Neural progenitor cell (in vitro differentiated cells): Measurements from ENCODE around the gene GBGT1. TPM values are rescaled to one million over a fixed set of nuclear protein-coding genes. Genes with fewer than 3 reads are reported as not detected.
A peak's percentile ranks its signal among the peaks of the same experiment; 100 is the strongest.

Experiments
- DNase-seq: peaks from one replicate; pipeline ENCODE4 v3.0.0-alpha.2; 2016; ENCODE audit warnings: low spot score
- H2AFZ ChIP-seq: fragments of 200-600 bp; sonication (generic); replicated peaks from 2 replicates; pipeline ENCODE4 v1.6.1; 2016; ENCODE audit warnings: antibody characterized with exemption
- H3F3A ChIP-seq: fragments of 200-600 bp; sonication (generic); 2 replicates; pipeline ENCODE4 v1.6.1; 2016; ENCODE audit warnings: antibody characterized with exemption, low read depth
- H3K27ac ChIP-seq: fragments of 200-600 bp; sonication (generic); 2 replicates; pipeline ENCODE4 v1.5.1; 2016; ENCODE audit warnings: mild to moderate bottlenecking
- H3K27me3 ChIP-seq: fragments of 200-600 bp; sonication (generic); 2 replicates; pipeline ENCODE4 v1.6.1; 2016; ENCODE audit warnings: mild to moderate bottlenecking, moderate library complexity
- H3K36me3 ChIP-seq: fragments of 200-600 bp; sonication (generic); 2 replicates; pipeline ENCODE4 v1.5.1; 2016
- H3K4me1 ChIP-seq: fragments of 200-600 bp; sonication (generic); 2 replicates; pipeline ENCODE4 v1.6.1; 2016; ENCODE audit warnings: mixed run types
- H3K4me2 ChIP-seq: fragments of 200-600 bp; sonication (generic); 2 replicates; pipeline ENCODE4 v1.6.1; 2016
- H3K4me3 ChIP-seq: fragments of 200-600 bp; sonication (generic); 2 replicates; pipeline ENCODE4 v1.5.1; 2016
- H3K79me2 ChIP-seq: fragments of 200-600 bp; sonication (generic); 2 replicates; pipeline ENCODE4 v1.6.1; 2016; ENCODE audit warnings: low read depth
- H3K9ac ChIP-seq: fragments of 200-600 bp; sonication (generic); 2 replicates; pipeline ENCODE4 v1.6.1; 2016
- H3K9me3 ChIP-seq: fragments of 200-600 bp; sonication (generic); 2 replicates; pipeline ENCODE4 v1.5.1; 2016; ENCODE audit warnings: low read depth
- H4K20me1 ChIP-seq: fragments of 200-600 bp; sonication (generic); 2 replicates; pipeline ENCODE4 v1.6.1; 2016; ENCODE audit warnings: low read depth
- H3K27ac Mint-ChIP-seq: 3 replicates; pipeline ENCODE4 v1.8.0; 2021; ENCODE audit warnings: mixed read lengths
- H3K27me3 Mint-ChIP-seq: 2 replicates; pipeline ENCODE4 v1.8.0; 2022; ENCODE audit warnings: low read depth, mild to moderate bottlenecking, inconsistent platforms, moderate library complexity, mixed read lengths; ENCODE audit not compliant: insufficient read depth
- H3K36me3 Mint-ChIP-seq: 3 replicates; pipeline ENCODE4 v1.8.0; 2021; ENCODE audit warnings: mixed read lengths
- H3K4me1 Mint-ChIP-seq: 3 replicates; pipeline ENCODE4 v1.8.0; 2021; ENCODE audit warnings: mixed read lengths
- H3K4me3 Mint-ChIP-seq: 3 replicates; pipeline ENCODE4 v1.8.0; 2021; ENCODE audit warnings: mild to moderate bottlenecking, moderate library complexity, mixed read lengths
- H3K9me3 Mint-ChIP-seq: 3 replicates; pipeline ENCODE4 v1.8.0; 2020; ENCODE audit warnings: mixed read lengths
- CTCF ChIP-seq: fragments of 200-600 bp; sonication (generic); IDR thresholded peaks from 2 replicates; pipeline ENCODE4 v1.5.1; 2017; ENCODE audit warnings: antibody characterized with exemption, mild to moderate bottlenecking
- EZH2 ChIP-seq: fragments of 200-600 bp; sonication (generic); IDR thresholded peaks from 2 replicates; pipeline ENCODE4 v1.6.1; 2017; ENCODE audit warnings: antibody characterized with exemption, mild to moderate bottlenecking, moderate library complexity
- EZH2phosphoT487 ChIP-seq: fragments of 200-600 bp; sonication (generic); IDR thresholded peaks from 2 replicates; pipeline ENCODE4 v1.6.1; 2017; ENCODE audit warnings: antibody characterized with exemption
- total RNA-seq: library from RNA; depleted of rRNA; stranded (reverse); fragments of >200 nt; gene quantifications from 2 replicates; pipeline ENCODE4 v1.2.3, GENCODE V29; 2015; ENCODE audit warnings: low replicate concordance

GBGT1 gene
- total RNA-seq, 1 donor from 2014 or later, result 2.0 TPM

GRCh38 chr9:133164191-133164590 is 477 bp upstream of the GBGT1 start:
- Histone ChIP-seq H2AFZ (peak overlapping the region; percentile 89), H4K20me1 (peaks cover 3% of the 10 kb centered on the region), H3K79me2 (no peaks in the 10 kb centered on the region), H3K4me3 (peak overlapping the region; percentile 67), H3K27me3 (peaks cover 47% of the 10 kb centered on the region), H3K4me2 (peak overlapping the region; percentile 82), H3K27ac (no peak overlapping the region), H3F3A (peaks cover 4% of the 10 kb centered on the region), H3K9ac (no peak overlapping the region), H3K4me1 (peaks cover 6% of the 10 kb centered on the region), H3K9me3 (no peaks in the 10 kb centered on the region), H3K36me3 (no peaks in the 10 kb centered on the region)
- H3K9me3 Mint-ChIP-seq, result no peaks in the 10 kb centered on the region
- TF ChIP-seq CTCF (no peak), EZH2 (no peak), EZH2phosphoT487 (no peak)
- H3K27me3 Mint-ChIP-seq, result peaks cover 8% of the 10 kb centered on the region
- DNase-seq, result no peak
- H3K4me3 Mint-ChIP-seq, result peak overlapping the region; percentile 83
- peaks cover 8% of the 10 kb centered on the region for H3K4me1 Mint-ChIP-seq
- H3K36me3 Mint-ChIP-seq, result no peaks in the 10 kb centered on the region
- H3K27ac Mint-ChIP-seq, result no peak overlapping the region

- Histone ChIP-seq H3K4me1 (peaks cover 6% of the 10 kb centered on the region), H3K79me2 (no peaks in the 10 kb centered on the region), H3K4me3 (peak overlapping the region; percentile 67), H3K9me3 (no peaks in the 10 kb centered on the region), H3K27me3 (peaks cover 47% of the 10 kb centered on the region), H4K20me1 (peaks cover 3% of the 10 kb centered on the region), H3F3A (peaks cover 4% of the 10 kb centered on the region), H3K27ac (no peak overlapping the region), H2AFZ (no peak overlapping the region), H3K4me2 (peak overlapping the region; percentile 82), H3K36me3 (no peaks in the 10 kb centered on the region), H3K9ac (no peak overlapping the region)
- no peak overlapping the region for H3K27ac Mint-ChIP-seq
- DNase-seq, result peak; percentile 28
- H3K36me3 Mint-ChIP-seq, result no peaks in the 10 kb centered on the region
- no peaks in the 10 kb centered on the region for H3K9me3 Mint-ChIP-seq
- TF ChIP-seq EZH2 (no peak), CTCF (no peak), EZH2phosphoT487 (no peak)
- peak overlapping the region; percentile 41 for H3K4me3 Mint-ChIP-seq
- H3K4me1 Mint-ChIP-seq, result peaks cover 8% of the 10 kb centered on the region
- peaks cover 10% of the 10 kb centered on the region for H3K27me3 Mint-ChIP-seq
Observed at GRCh38 chr9:133162861-133163503, 732 bp downstream of the GBGT1 start.

- H3K27me3 ChIP-seq, result peaks cover 47% of the 10 kb centered on the region
- peaks cover 8% of the 10 kb centered on the region for H3K4me1 Mint-ChIP-seq
- no peak for TF ChIP-seq CTCF
- no peak overlapping the region for H3K27ac Mint-ChIP-seq
- no peaks in the 10 kb centered on the region for H3K79me2 ChIP-seq
- H3K4me3 Mint-ChIP-seq, result no peak overlapping the region
- no peaks in the 10 kb centered on the region for H3K9me3 ChIP-seq
- H3K4me2 ChIP-seq, result no peak overlapping the region
- no peak overlapping the region for H2AFZ ChIP-seq
- H3K4me1 ChIP-seq, result peaks cover 6% of the 10 kb centered on the region
- no peaks in the 10 kb centered on the region for H3K36me3 ChIP-seq
- no peak for DNase-seq
- H3K4me3 ChIP-seq, result no peak overlapping the region
- H3K36me3 Mint-ChIP-seq, result no peaks in the 10 kb centered on the region
- no peaks in the 10 kb centered on the region for H3K9me3 Mint-ChIP-seq
- peaks cover 4% of the 10 kb centered on the region for H3F3A ChIP-seq
- peaks cover 3% of the 10 kb centered on the region for H4K20me1 ChIP-seq
- H3K27me3 Mint-ChIP-seq, result peaks cover 10% of the 10 kb centered on the region
- H3K9ac ChIP-seq, result no peak overlapping the region
- no peak overlapping the region for H3K27ac ChIP-seq
Observed at GRCh38 chr9:133161547-133161950, 2.2 kb downstream of the GBGT1 start.
